Keratinocyte (primary cell): ENCODE measurements around the gene ARID5B. TPM values are rescaled to one million over a fixed set of nuclear protein-coding genes. Genes with fewer than 3 reads are reported as not detected.
A peak's percentile ranks its signal among the peaks of the same experiment; 100 is the strongest.
"Not testable (repeated sequence)": the region's sequence is repeated elsewhere in the genome, so short reads cannot be mapped to it uniquely, and the experiment has no call there.

ENCODE experiments used
- DNase-seq: peaks from one replicate; pipeline ENCODE4 v3.0.0-alpha.2; 2011; ENCODE audit warnings: low read depth, missing footprints, low spot score
- FAIRE-seq: peaks from 2 replicates; lab custom pipeline; 2011; peaks lifted over from hg19 to GRCh38; lab: Jason Lieb, UNC
- H2AFZ ChIP-seq: 2 replicates; pipeline ENCODE4 v1.6.0; 2012; ENCODE audit warnings: low read length, control low read depth, inconsistent platforms; ENCODE audit not compliant: control insufficient read depth
- H3K27ac ChIP-seq: 2 replicates; pipeline ENCODE4 v1.5.1; 2011; ENCODE audit warnings: low read length; ENCODE audit not compliant: control insufficient read depth, insufficient read depth
- H3K27me3 ChIP-seq: 3 replicates; pipeline ENCODE4 v1.6.0; 2011; ENCODE audit warnings: low read length; ENCODE audit not compliant: control insufficient read depth, insufficient read depth; ENCODE audit errors: extremely low read depth
- H3K36me3 ChIP-seq, 2 experiments: 2 replicates in 1 of 2; 3 replicates in 1 of 2; pipeline ENCODE4 v1.5.1; 2011; ENCODE audit warnings: low read length in 2 of 2, mild to moderate bottlenecking in 1 of 2; ENCODE audit not compliant: control insufficient read depth in 2 of 2, insufficient read depth in 2 of 2; ENCODE audit errors: extremely low read depth in 1 of 2
- H3K4me1 ChIP-seq: 3 replicates; pipeline ENCODE4 v1.5.1; 2011; ENCODE audit warnings: low read length; ENCODE audit not compliant: control insufficient read depth, insufficient read depth; ENCODE audit errors: extremely low read depth
- H3K4me2 ChIP-seq: 3 replicates; pipeline ENCODE4 v1.6.0; 2011; ENCODE audit warnings: low read depth, low read length; ENCODE audit not compliant: control insufficient read depth, insufficient read depth; ENCODE audit errors: extremely low read depth
- H3K4me3 ChIP-seq, 3 experiments: fragments of 200-600 bp in 1 of 3; sonication (generic) in 1 of 3; 2 replicates in 2 of 3; 3 replicates in 1 of 3; pipeline ENCODE4 v1.5.1; 2011 to 2016; ENCODE audit warnings: low read length in 3 of 3, mild to moderate bottlenecking in 3 of 3, control low read depth in 2 of 3, inconsistent platforms in 1 of 3, low read depth in 1 of 3, mixed read lengths in 1 of 3, mixed run types in 1 of 3, moderate library complexity in 1 of 3; ENCODE audit not compliant: control insufficient read depth in 2 of 3, insufficient read depth in 2 of 3; ENCODE audit errors: extremely low read depth in 1 of 3
- H3K79me2 ChIP-seq: 2 replicates; pipeline ENCODE4 v1.6.0; 2012; ENCODE audit warnings: low read length; ENCODE audit not compliant: control insufficient read depth, insufficient read depth
- H3K9ac ChIP-seq: 3 replicates; pipeline ENCODE4 v1.6.0; 2011; ENCODE audit warnings: low read length; ENCODE audit not compliant: control insufficient read depth, insufficient read depth; ENCODE audit errors: extremely low read depth
- H3K9me1 ChIP-seq: 3 replicates; pipeline ENCODE4 v1.6.0; 2011; ENCODE audit warnings: low read length; ENCODE audit not compliant: control insufficient read depth, insufficient read depth; ENCODE audit errors: extremely low read depth
- H3K9me3 ChIP-seq: 2 replicates; pipeline ENCODE4 v1.5.1; 2012; ENCODE audit warnings: low read depth, low read length; ENCODE audit not compliant: control insufficient read depth
- H4K20me1 ChIP-seq: 3 replicates; pipeline ENCODE4 v1.6.0; 2011; ENCODE audit warnings: low read length; ENCODE audit not compliant: control insufficient read depth, insufficient read depth; ENCODE audit errors: extremely low read depth
- EZH2 ChIP-seq: IDR thresholded peaks from one replicate; pipeline ENCODE4 v1.6.1; 2012; ENCODE audit warnings: inconsistent platforms, mild to moderate bottlenecking, low read length, moderate library complexity
- dilution Hi-C: fragments of 300-500 bp; cut with MboI; formaldehyde crosslinking; loops from one replicate; pipeline ENCODE4 v1.7.0; 2020; ENCODE audit warnings: low sequenced_read_pairs; ENCODE audit not compliant: extremely low pct_ligation_motif_present
- polyA plus RNA-seq, 5 experiments: library from polyadenylated mRNA; depleted of rRNA in 3 of 5; stranded (reverse) in 3 of 5; stranded (forward) in 1 of 5; unstranded in 1 of 5; fragments of >200 nt; gene quantifications; 1 replicate in 1 of 5; 2 replicates in 3 of 5; 3 replicates in 1 of 5; pipeline versions ENCODE4 v1.2.1 to v1.2.3, GENCODE V29; 2011 to 2012; ENCODE audit warnings: missing spikeins in 2 of 5, low read depth in 1 of 5, low replicate concordance in 1 of 5
- TF ChIP-seq, protein P1 (sequence below), 3 experiments: IDR thresholded peaks in 1 of 3; conservative IDR thresholded peaks in 1 of 3; optimal IDR thresholded peaks in 1 of 3; 2 replicates in 2 of 3; 3 replicates in 1 of 3; pipeline versions ENCODE3 to v1.5.1; 2011; ENCODE audit warnings: low read length in 3 of 3, mild to moderate bottlenecking in 3 of 3, moderate library complexity in 2 of 3, control low read depth in 1 of 3, inconsistent platforms in 1 of 3; ENCODE audit not compliant: insufficient read depth in 2 of 3; ENCODE audit errors: extremely low read depth in 1 of 3

The ARID5B gene
- polyA plus RNA-seq, 1 donor (not counting 4 experiments of a cell fraction or from before 2014, with no cell fraction given) = 7.0 TPM

DNA sequence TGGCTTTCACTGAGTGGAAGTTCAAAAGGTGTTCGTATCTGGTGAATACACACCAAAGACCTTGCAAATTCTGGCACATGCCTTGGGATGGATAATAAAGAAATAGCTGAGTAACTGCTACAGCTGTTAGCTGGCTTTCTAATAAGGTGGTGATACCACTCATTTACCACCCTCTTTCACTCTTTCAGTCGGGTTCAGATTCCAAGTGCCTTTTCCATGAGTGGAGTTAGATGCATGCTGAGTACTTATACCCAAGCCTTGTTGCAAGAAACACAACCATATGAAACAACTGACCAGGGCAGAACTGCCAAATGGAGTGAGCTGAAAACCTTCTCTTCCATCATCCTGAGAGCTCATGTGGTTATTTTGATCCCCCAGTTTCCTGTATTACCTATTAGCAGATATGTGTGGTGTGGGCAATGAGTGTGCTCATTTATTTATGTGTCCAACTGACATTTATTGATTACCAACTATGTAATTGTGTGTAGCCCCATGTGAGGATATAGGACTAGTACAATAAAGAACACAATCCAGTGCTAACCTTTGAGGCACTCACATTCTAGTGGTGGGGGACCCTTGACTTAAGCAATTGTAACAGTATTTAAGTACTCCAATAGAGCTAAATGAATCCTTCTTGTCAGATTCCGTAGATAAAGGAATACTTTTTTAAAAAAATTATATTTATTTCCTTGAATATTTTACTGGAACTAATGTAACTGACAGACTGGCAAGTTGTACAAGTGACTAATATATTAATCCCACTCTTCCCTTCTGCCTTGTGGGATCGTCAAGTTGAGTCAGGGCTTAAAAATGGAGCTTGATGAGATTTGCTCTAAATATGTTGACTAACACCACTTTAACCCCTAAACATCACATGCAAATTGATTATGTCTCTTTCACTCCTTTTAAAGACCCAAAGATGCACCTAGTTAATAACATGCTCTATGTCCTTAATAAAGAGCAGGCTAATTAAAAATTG is 124.7 kb downstream of the ARID5B start:
- Histone ChIP-seq H3K9ac (peak overlapping the region; percentile 43), H3K4me2 (peak overlapping the region; percentile 61), H4K20me1 (no peaks in the 10 kb centered on the region), H3K27ac (peak overlapping the region; percentile 91), H3K9me1 (no peaks in the 10 kb centered on the region), H3K27me3 (no peaks in the 10 kb centered on the region), H3K36me3 (no peaks in the 10 kb centered on the region), H3K4me1 (peaks cover 59% of the 10 kb centered on the region), H2AFZ (no peak overlapping the region), H3K9me3 (peaks cover 5% of the 10 kb centered on the region), H3K79me2 (peaks cover 11% of the 10 kb centered on the region), H3K4me3 (peak overlapping the region in 1 of 3 experiments; percentile 17)
- dilution Hi-C loops = no loop called here
- DNase-seq (no peak), FAIRE-seq (peak; percentile 9)
- no peak for TF ChIP-seq EZH2
- TF ChIP-seq, protein P1, sequence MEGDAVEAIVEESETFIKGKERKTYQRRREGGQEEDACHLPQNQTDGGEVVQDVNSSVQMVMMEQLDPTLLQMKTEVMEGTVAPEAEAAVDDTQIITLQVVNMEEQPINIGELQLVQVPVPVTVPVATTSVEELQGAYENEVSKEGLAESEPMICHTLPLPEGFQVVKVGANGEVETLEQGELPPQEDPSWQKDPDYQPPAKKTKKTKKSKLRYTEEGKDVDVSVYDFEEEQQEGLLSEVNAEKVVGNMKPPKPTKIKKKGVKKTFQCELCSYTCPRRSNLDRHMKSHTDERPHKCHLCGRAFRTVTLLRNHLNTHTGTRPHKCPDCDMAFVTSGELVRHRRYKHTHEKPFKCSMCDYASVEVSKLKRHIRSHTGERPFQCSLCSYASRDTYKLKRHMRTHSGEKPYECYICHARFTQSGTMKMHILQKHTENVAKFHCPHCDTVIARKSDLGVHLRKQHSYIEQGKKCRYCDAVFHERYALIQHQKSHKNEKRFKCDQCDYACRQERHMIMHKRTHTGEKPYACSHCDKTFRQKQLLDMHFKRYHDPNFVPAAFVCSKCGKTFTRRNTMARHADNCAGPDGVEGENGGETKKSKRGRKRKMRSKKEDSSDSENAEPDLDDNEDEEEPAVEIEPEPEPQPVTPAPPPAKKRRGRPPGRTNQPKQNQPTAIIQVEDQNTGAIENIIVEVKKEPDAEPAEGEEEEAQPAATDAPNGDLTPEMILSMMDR (optimal IDR thresholded peaks at IDR 0.05 in 1 of 3, IDR thresholded peaks at IDR 0.05 in 1 of 3, conservative IDR thresholded peaks at IDR 0.05 in 1 of 3; ENCODE audit: extremely low read depth in 1 of 3, insufficient read depth in 2 of 3, low read length in 3 of 3) = no peak

DNA sequence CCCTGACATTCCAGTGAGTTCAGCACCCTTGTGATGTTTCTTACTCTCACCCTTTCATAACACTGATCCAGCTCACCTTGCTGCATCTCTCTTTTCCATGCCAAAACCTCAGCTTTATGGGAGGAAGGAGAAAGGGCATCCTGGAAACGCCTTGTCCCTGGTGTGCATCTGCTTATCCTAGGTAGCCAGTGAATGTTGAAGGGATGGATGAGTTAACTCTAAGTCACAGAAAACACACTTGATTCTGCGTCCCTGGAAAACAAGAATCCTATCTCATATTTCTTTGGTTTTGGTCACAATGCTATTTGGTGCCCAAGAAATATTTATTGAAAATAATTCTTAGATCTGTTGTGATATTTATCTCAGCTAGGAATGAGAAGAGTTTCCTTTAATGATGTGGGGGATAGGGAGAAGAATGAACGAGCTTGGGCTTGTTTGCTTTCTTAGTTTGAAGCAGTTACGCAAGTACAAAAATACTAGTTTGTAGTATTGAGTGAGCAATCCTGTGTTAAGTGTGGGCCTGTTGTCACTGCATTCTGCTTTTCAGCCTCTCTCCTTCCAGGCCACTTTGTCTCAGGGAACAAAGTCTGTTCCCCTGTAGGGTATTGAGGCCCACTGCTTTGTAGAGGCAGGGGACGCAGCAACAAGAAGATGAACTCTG is 126.5 kb downstream of the ARID5B start:
- Histone ChIP-seq H3K27me3 (no peaks in the 10 kb centered on the region), H4K20me1 (no peaks in the 10 kb centered on the region), H3K4me1 (peaks cover 59% of the 10 kb centered on the region), H3K79me2 (peaks cover 6% of the 10 kb centered on the region), H3K4me3 (peak overlapping the region in 2 of 3 experiments; percentile 3 to 11), H3K9ac (peak overlapping the region; percentile 65), H3K27ac (peak overlapping the region; percentile 91), H3K4me2 (peak overlapping the region; percentile 54), H3K36me3 (no peaks in the 10 kb centered on the region), H3K9me3 (peaks cover 4% of the 10 kb centered on the region), H3K9me1 (no peaks in the 10 kb centered on the region), H2AFZ (no peak overlapping the region)
- dilution Hi-C loops = no loop called here
- no peak for DNase-seq
- peak; percentile 68 for FAIRE-seq
- TF ChIP-seq EZH2 = no peak
- TF ChIP-seq, protein P1 (optimal IDR thresholded peaks at IDR 0.05 in 1 of 3, IDR thresholded peaks at IDR 0.05 in 1 of 3, conservative IDR thresholded peaks at IDR 0.05 in 1 of 3; ENCODE audit: extremely low read depth in 1 of 3, insufficient read depth in 2 of 3, low read length in 3 of 3) = no peak

DNA sequence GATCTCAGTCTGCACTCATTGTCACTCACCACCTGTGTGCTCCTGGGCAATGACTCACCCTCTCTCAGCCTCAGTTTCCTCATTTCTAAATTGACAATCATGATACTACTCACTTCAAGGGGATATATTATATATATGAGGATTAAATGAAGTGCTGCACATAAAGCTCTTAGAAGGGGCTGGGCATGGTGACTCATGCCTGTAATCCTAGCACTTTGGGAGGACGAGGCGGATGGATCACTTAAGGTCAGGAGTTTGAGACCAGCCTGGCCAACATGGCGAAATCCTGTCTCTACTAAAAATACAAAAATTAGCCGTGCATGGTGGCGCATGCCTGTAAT is 127.0 kb downstream of the ARID5B start:
- H3K36me3 ChIP-seq, DNase-seq, dilution Hi-C loops, H3K9me3 ChIP-seq, H4K20me1 ChIP-seq, H2AFZ ChIP-seq, H3K79me2 ChIP-seq, H3K9me1 ChIP-seq, H3K27me3 ChIP-seq, FAIRE-seq: not testable (repeated sequence)
- peak overlapping the region; percentile 91 for H3K27ac ChIP-seq
- peak overlapping the region; percentile 54 for H3K4me2 ChIP-seq
- peak overlapping the region in 2 of 3 experiments; percentile 3 to 11 for H3K4me3 ChIP-seq
- peaks cover 59% of the 10 kb centered on the region for H3K4me1 ChIP-seq
- H3K9ac ChIP-seq = peak overlapping the region; percentile 65
